Measurements from ENCODE around the gene TULP1. TPM values are rescaled to one million over a fixed set of nuclear protein-coding genes. Genes with fewer than 3 reads are reported as not detected.

TULP1 gene
- total RNA-seq, 1 experiment from 2014 or later, result not detected

- H3K4me1 Mint-ChIP-seq, result peaks cover 8 to 29% of the 10 kb centered on the region in 2 experiments
- no peak overlapping the region for H3K4me3 Mint-ChIP-seq
- no peak for TF ChIP-seq CTCF (conservative IDR thresholded peaks at IDR 0.05)
- Histone ChIP-seq H2BK5ac (ENCODE audit: insufficient read length, low read length) (no peak overlapping the region), H3K9ac (ENCODE audit: extremely low read depth, insufficient read length, low read length) (no peak overlapping the region), H3K14ac (ENCODE audit: insufficient read depth, low read length) (no peak overlapping the region), H3K18ac (ENCODE audit: insufficient read length, low read depth, low read length) (no peak overlapping the region), H3K9me3 (ENCODE audit: control insufficient read depth, low read depth, low read length) (no peaks in the 10 kb centered on the region), H3K4me1 (ENCODE audit: insufficient read depth, low read length) (no peaks in the 10 kb centered on the region; the same call in 1 of the 2 replicates), H3K79me2 (ENCODE audit: insufficient read depth, low read length) (no peaks in the 10 kb centered on the region), H3K56ac (ENCODE audit: insufficient read length, low read depth, low read length) (no peak overlapping the region), H2BK120ac (ENCODE audit: low read depth, low read length, poor library complexity, severe bottlenecking) (no peak overlapping the region), H3K4ac (ENCODE audit: low read depth, low read length) (no peak overlapping the region), H2BK12ac (ENCODE audit: insufficient read length, low read depth, low read length) (no peak overlapping the region), H3T11ph (ENCODE audit: low read length) (no peak overlapping the region), H2BK15ac (ENCODE audit: low read depth, low read length) (no peak overlapping the region), H3K27ac (ENCODE audit: insufficient read length, low read depth, low read length) (no peak overlapping the region), H3K23ac (ENCODE audit: insufficient read length, low read depth, low read length) (no peak overlapping the region), H3K23me2 (ENCODE audit: insufficient read length, low read depth, low read length, poor library complexity, severe bottlenecking) (peaks cover 3% of the 10 kb centered on the region), H2AFZ (ENCODE audit: low read length) (no peak overlapping the region), H3K4me2 (ENCODE audit: insufficient read depth, insufficient read length, low read length) (no peak overlapping the region), H4K5ac (ENCODE audit: insufficient read length, low read depth, low read length) (no peak overlapping the region), H3K27me3 (ENCODE audit: insufficient read depth, low read length) (no peaks in the 10 kb centered on the region; the same call in 1 of the 2 replicates), H3K79me1 (ENCODE audit: insufficient read depth, low read depth, low read length, poor library complexity, severe bottlenecking) (no peaks in the 10 kb centered on the region), H2BK20ac (ENCODE audit: low read depth, low read length, poor library complexity, severe bottlenecking) (no peak overlapping the region), H4K20me1 (ENCODE audit: control insufficient read depth, insufficient read depth, insufficient read length) (no peaks in the 10 kb centered on the region), H4K8ac (replicated peaks; ENCODE audit: insufficient read length, low read depth, low read length) (no peak overlapping the region), H4K91ac (ENCODE audit: insufficient read length, low read depth, low read length) (no peak overlapping the region), H2AK5ac (ENCODE audit: insufficient read length, low read length) (no peak overlapping the region)
- peaks cover 5% of the 10 kb centered on the region for H3K27me3 Mint-ChIP-seq (ENCODE audit: low read depth)
- DNase-seq, result no peak
- no peak overlapping the region for H3K27ac Mint-ChIP-seq
- H3K9me3 Mint-ChIP-seq, result peaks cover 0 to 2% of the 10 kb centered on the region in 2 experiments; a peak in 1 of 5 replicates
- no CpG with 5 or more reads among the region's 4 CpGs for WGBS (ENCODE audit: extremely low coverage, insufficient read length, low lambda C conversion rate)
- H3K36me3 Mint-ChIP-seq (ENCODE audit: insufficient read depth in 1 of 3, low read depth in 3 of 3), result no peaks in the 10 kb centered on the region
Measured at GRCh38 chr6:35514587-35514986, 1.9 kb upstream of the TULP1 start.
